ENCODE data around the gene CLDN16.
A peak's percentile ranks its signal among the peaks of the same experiment; 100 is the strongest.

CLDN16 gene

GRCh38 chr3:190378240-190378891 lies 9.6 kb upstream of the CLDN16 start:
- no peak for DNase-seq (ENCODE audit: insufficient read length, low spot score)
- FAIRE-seq = no peak

- no peak for DNase-seq (ENCODE audit: insufficient read length, low spot score)
- no peak for FAIRE-seq
Measured at GRCh38 chr3:190380184-190380583, 7.8 kb upstream of the CLDN16 start.

DNA sequence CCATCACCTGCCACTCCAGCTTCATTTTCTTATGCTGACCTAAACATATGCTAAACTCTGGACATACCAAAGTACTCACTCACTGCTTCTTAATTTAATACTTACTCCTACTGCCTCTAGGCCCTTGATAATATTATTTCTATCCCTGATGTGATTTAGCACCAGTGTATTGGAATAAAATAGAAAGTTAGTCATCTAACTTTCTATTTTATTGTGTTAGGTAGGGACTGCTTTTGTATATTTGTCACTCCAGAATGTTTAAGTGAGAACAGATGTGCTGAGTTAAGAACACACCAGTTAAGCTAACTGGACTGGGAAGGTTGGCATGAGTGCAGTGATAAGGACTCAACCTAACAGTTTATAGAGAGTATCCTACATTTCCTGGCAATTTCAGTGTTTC lies 6.5 kb upstream of the CLDN16 start:
- no peak for FAIRE-seq
- no peak for DNase-seq (ENCODE audit: insufficient read length, low spot score)

DNA sequence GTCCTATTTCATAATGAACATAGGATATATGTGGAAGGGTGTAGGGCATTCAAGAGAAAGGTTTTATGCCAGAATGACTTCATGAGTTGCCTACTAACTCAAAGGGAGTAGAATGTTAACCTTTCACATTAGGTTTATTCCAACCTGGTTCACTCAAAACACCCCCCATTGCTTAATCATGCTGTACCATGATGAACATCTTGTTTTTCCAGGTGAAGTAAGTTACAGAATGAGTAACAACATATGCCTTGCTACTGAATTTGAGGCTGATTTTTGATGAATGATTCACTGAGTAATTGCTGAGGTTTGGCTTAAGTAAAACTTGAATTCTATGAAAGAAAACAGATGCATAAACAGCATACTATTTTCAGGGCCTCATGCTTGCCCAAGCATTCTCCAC lies 5.9 kb upstream of the CLDN16 start:
- FAIRE-seq (no peak), DNase-seq (ENCODE audit: insufficient read length, low spot score) (no peak)

DNA sequence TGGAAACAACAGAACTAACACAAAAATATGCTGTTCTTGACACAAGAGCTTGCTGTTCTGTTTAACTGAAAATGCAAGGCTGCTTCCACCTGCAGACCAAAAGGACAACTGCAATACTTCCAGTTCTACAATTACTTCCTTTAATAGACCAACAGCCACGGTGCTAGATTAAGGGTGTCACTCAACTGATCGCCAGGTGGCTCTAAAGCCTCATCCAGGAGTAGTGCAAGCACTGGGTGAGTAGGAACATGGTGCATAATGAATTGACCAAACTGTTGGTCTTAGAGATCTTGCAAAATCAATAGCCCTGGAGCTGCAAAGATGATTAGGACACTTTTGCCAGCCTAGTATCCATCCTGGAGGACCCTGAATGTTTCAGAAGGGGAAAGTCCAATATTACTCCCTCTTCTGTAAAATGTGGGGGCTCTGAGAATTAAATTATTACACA lies 3.6 kb upstream of the CLDN16 start:
- peak; percentile 85 for FAIRE-seq
- peak; percentile 12 for DNase-seq (ENCODE audit: insufficient read length, low spot score)

DNA sequence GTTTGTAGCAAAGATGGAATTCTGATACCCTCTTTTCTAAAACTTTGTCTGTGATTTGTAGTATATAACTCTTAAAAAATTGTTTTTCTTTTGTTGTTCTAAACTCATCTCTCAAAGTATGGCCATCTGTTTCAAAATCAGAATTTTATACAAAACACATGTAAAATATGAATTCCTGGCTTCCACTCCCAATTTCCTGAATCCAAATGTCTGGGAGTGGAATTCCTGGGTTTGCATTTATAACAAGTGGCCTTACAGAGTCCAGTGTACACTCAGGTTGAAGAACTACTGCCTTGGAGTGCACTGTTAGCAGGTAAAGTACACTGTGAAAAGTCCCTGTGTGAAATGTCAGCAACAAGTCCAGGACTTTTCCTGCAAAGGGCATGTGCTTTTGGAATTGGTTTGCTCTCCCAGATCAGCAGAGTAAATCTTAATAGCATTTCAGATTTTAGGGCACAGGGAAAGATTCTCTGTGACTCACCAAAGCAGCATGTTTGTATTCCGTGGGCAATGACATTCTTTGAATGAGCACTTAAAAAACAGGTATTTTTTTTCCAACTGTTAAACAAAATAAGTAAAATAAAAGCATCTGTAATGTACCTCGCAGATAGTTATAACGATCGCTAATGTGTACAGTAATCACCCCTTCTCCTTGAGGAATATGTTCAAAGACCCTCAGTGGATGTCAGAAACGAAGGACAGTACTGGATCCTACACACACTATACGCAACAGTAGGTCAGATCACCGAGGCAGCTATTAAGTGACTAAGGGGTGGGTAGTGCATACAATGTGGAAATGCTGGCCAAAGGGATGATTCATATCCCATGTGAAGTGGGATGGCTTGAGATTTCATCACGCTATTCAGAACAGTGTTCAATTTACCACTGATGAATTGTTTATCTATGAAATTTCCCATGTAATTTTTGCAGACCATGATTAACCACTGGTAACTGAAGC lies 2.0 kb upstream of the CLDN16 start:
- DNase-seq (ENCODE audit: insufficient read length, low spot score) = peak; percentile 64
- peak; percentile 82 for FAIRE-seq

- DNase-seq (ENCODE audit: insufficient read length, low spot score) (no peak), FAIRE-seq (no peak)
Measured at GRCh38 chr3:190388703-190389102, 740 bp downstream of the CLDN16 start.

DNA sequence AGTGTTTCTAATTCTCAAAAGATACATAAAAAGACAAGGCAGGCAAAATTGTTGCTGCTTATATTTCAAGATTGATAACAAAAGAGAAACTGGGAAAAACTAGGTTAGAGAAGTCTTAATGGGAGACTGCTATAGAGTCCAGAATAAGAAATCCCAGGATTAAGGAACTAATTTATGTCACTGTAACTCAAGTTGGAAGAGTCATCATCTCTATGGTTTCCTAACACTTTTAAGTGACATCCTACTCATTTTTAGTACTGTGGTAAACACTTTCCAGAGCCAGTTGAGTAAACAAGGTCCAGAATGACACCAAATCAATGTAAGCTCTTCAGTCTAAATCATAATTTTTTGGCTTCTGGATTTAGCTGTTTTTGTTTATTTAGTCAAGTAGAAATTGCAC lies 8.0 kb downstream of the CLDN16 start:
- no peak for FAIRE-seq

GRCh38 chr3:190397889-190398288 lies 9.9 kb downstream of the CLDN16 start:
- FAIRE-seq (no peak), DNase-seq (ENCODE audit: insufficient read length, low spot score) (no peak)

More for the DNA sequence above, 8.0 kb downstream of the CLDN16 start:
- no peak for DNase-seq (ENCODE audit: insufficient read length, low spot score)

- no peak for FAIRE-seq
- no peak for DNase-seq (ENCODE audit: insufficient read length, low spot score)
Measured at GRCh38 chr3:190399677-190400076, 11.7 kb downstream of the CLDN16 start.

GRCh38 chr3:190401963-190402362 lies 14.0 kb downstream of the CLDN16 start:
- no peak for DNase-seq (ENCODE audit: insufficient read length, low spot score)
- no peak for FAIRE-seq

- no peak for FAIRE-seq
Measured at GRCh38 chr3:190404715-190405114, 16.8 kb downstream of the CLDN16 start.

GRCh38 chr3:190414297-190414696 lies 26.3 kb downstream of the CLDN16 start:
- DNase-seq (ENCODE audit: insufficient read length, low spot score) (no peak), FAIRE-seq (no peak)

More at GRCh38 chr3:190404715-190405114, 16.8 kb downstream of the CLDN16 start:
- no peak for DNase-seq (ENCODE audit: insufficient read length, low spot score)

- FAIRE-seq (no peak), DNase-seq (ENCODE audit: insufficient read length, low spot score) (no peak)
Measured at GRCh38 chr3:190424108-190424477, 36.1 kb downstream of the CLDN16 start.

- DNase-seq (ENCODE audit: insufficient read length, low spot score) (peak; percentile 43), FAIRE-seq (no peak)
Measured at GRCh38 chr3:190424478-190425439, 36.8 kb downstream of the CLDN16 start.

- no peak for FAIRE-seq
Measured at GRCh38 chr3:190425833-190426232, 37.9 kb downstream of the CLDN16 start.

DNA sequence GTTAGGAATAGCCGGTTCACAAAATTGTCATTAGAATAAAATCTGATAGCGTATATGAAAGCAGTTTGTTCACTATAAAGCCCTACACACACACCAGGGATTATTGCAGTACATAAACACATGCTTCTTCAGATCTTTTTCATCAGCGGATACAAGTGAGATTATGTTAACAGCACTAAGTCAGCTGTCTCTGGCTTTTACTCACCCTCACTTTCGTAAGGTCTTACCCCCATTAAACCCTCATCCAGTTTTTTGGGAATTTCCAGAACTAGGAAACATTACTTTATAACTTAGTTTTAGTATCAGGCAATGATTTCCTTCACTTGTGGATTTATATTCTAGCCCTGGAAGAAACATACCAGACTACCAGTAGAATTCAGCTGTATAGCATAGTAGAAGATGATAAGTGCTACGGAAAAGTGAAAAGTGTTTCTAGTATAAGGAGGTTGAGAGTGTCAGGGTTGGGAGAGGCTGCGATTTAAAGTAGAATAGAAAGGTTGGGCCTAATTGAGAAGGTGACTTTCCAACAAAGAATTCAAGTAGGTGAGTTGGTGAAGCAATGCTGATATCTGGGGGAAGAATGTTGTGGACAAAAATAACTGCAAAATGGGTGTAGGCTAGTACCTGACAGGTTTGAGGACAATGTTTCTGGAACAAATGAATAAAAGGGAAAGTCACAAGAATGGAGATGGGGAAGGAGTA lies 39.0 kb downstream of the CLDN16 start:
- DNase-seq (ENCODE audit: insufficient read length, low spot score) (no peak), FAIRE-seq (no peak)

More at GRCh38 chr3:190425833-190426232, 37.9 kb downstream of the CLDN16 start:
- DNase-seq (ENCODE audit: insufficient read length, low spot score) = no peak

- DNase-seq (ENCODE audit: insufficient read length, low spot score) (no peak), FAIRE-seq (no peak)
Measured at GRCh38 chr3:190429681-190430080, 41.7 kb downstream of the CLDN16 start.

GRCh38 chr3:190430906-190431305 lies 42.9 kb downstream of the CLDN16 start:
- FAIRE-seq (no peak), DNase-seq (ENCODE audit: insufficient read length, low spot score) (no peak)

- DNase-seq (ENCODE audit: insufficient read length, low spot score) (peak; percentile 15), FAIRE-seq (peak; percentile 63)
Measured at GRCh38 chr3:190432216-190432615, 44.3 kb downstream of the CLDN16 start.
